Astrocyte of the spinal cord (primary cell): ENCODE measurements around the gene RBP5.

Experiments used
- DNase-seq: peaks from one replicate; pipeline ENCODE4 v3.0.0; 2011; ENCODE audit warnings: low read depth, low spot score
- H3K4me3 ChIP-seq: 2 replicates; pipeline ENCODE4 v1.5.1; 2011; ENCODE audit warnings: low read depth, mild to moderate bottlenecking, low read length, moderate library complexity
- CTCF ChIP-seq: IDR thresholded peaks from 2 replicates; pipeline ENCODE4 v1.5.1; 2012; ENCODE audit warnings: low read depth, mild to moderate bottlenecking, low read length, inconsistent platforms
- in situ Hi-C: cut with HindIII; loops from 2 replicates; pipeline ENCODE4 v1.10.0; 2017; ENCODE audit warnings: low sequenced_read_pairs

The RBP5 gene

GRCh38 chr12:7092986-7093460, 35.7 kb downstream of the RBP5 start:
- no peak for DNase-seq
- H3K4me3 ChIP-seq: no peak overlapping the region
- TF ChIP-seq CTCF: no peak
- in situ Hi-C loops: no loop called here

GRCh38 chr12:7092229-7092985, 36.3 kb downstream of the RBP5 start, which contains the start of gene C1R:
Gene C1R, minus strand, starts transcription at chr12:7092445. Its CDS starts 57 bp downstream, at chr12:7092388.
- TF ChIP-seq CTCF: peak; percentile 91
- peak within 1 kb of the TSS; percentile 44 for H3K4me3 ChIP-seq
- in situ Hi-C loops: no loop called here
- DNase-seq: peak; percentile 82

GRCh38 chr12:7091660-7092228, 36.9 kb downstream of the RBP5 start:
- H3K4me3 ChIP-seq: peak overlapping the region; percentile 44
- in situ Hi-C loops: no loop called here
- no peak for DNase-seq
- TF ChIP-seq CTCF: no peak

- no peak overlapping the region for H3K4me3 ChIP-seq
- DNase-seq: no peak
- in situ Hi-C loops: no loop called here
- TF ChIP-seq CTCF: no peak
These were observed 37.5 kb downstream of the RBP5 start for GRCh38 chr12:7091171-7091570.

- in situ Hi-C loops: no loop called here
- DNase-seq: peak; percentile 31
- no peak for TF ChIP-seq CTCF
- no peak overlapping the region for H3K4me3 ChIP-seq
These were observed 38.3 kb downstream of the RBP5 start for GRCh38 chr12:7090222-7090998.

GRCh38 chr12:7089196-7089871, 39.4 kb downstream of the RBP5 start:
- no peak overlapping the region for H3K4me3 ChIP-seq
- DNase-seq: no peak
- in situ Hi-C loops: no loop called here
- no peak for TF ChIP-seq CTCF
